ENCODE data around the gene SYT2.

- no peak for TF ChIP-seq CTCF (conservative IDR thresholded peaks at IDR 0.05 in 1 of 2, IDR thresholded peaks at IDR 0.05 in 1 of 2; ENCODE audit: extremely low read depth in 1 of 2, insufficient read depth in 1 of 2, low read depth in 1 of 2, low read length in 2 of 2)
- no peak for TF ChIP-seq EZH2 (IDR thresholded peaks at IDR 0.05; ENCODE audit: borderline replicate concordance, low read length)
Measured at GRCh38 chr1:202576816-202577215, 133.4 kb downstream of the SYT2 start.

Measured in mammary epithelial cell (primary cell).